Suprapubic skin (tissue), 4 donors: ENCODE measurements around the gene BLOC1S5. TPM values are rescaled to one million over a fixed set of nuclear protein-coding genes. Genes with fewer than 3 reads are reported as not detected.

Experiments
- DNase-seq, 2 donors: peaks; one replicate each; pipeline ENCODE4 v3.0.0-alpha.2; 2019; ENCODE audit warnings: low spot score in 2 of 2
- H3K27ac ChIP-seq: fragments of 200-600 bp; sonication (generic); one replicate; pipeline ENCODE4 v1.5.1; 2019
- H3K27me3 ChIP-seq: fragments of 200-600 bp; sonication (generic); one replicate; pipeline ENCODE4 v1.5.1; 2019
- H3K36me3 ChIP-seq: fragments of 200-600 bp; sonication (generic); one replicate; pipeline ENCODE4 v1.5.1; 2019
- H3K4me1 ChIP-seq: fragments of 200-600 bp; sonication (generic); one replicate; pipeline ENCODE4 v1.5.1; 2019
- H3K4me3 ChIP-seq: fragments of 200-600 bp; sonication (generic); one replicate; pipeline ENCODE4 v1.5.1; 2019; ENCODE audit warnings: mild to moderate bottlenecking
- H3K9me3 ChIP-seq: fragments of 200-600 bp; sonication (generic); one replicate; pipeline ENCODE4 v1.5.1; 2019
- EP300 ChIP-seq: sonication (generic); formaldehyde crosslinking; IDR thresholded peaks from one replicate; pipeline ENCODE4 v1.6.1; 2017; ENCODE audit warnings: antibody characterized with exemption
- POLR2A ChIP-seq, 2 donors: fragments of 450-650 bp; IDR thresholded peaks; one replicate each; pipeline ENCODE4 v1.6.1; 2017; ENCODE audit warnings: antibody characterized with exemption in 2 of 2, mild to moderate bottlenecking in 2 of 2, moderate library complexity in 2 of 2
- POLR2AphosphoS5 ChIP-seq, 3 donors: sonication (generic); formaldehyde crosslinking; IDR thresholded peaks; one replicate each; pipeline ENCODE4 v1.6.1; 2017; ENCODE audit warnings: antibody characterized with exemption in 3 of 3
- WGBS: methylation state at CpG from one replicate; pipeline ENCODE4 v1.1.5; 2018; 5-methylcytosine and 5-hydroxymethylcytosine counted together
- total RNA-seq, 4 donors: library from RNA; depleted of rRNA; stranded (reverse); fragments of >200 nt; gene quantifications; one replicate each; pipeline ENCODE4 v1.1.0, GENCODE V29; 2016
- TF ChIP-seq, protein P1 (sequence below), 2 donors: fragments of 200-600 bp in 1 of 2; fragments of 450-650 bp in 1 of 2; sonication (generic) in 1 of 2; IDR thresholded peaks; one replicate each; pipeline ENCODE4 v1.5.1; 2016 to 2019; ENCODE audit warnings: antibody characterized with exemption in 2 of 2, mild to moderate bottlenecking in 1 of 2, moderate library complexity in 1 of 2

The BLOC1S5 gene
- total RNA-seq, 4 donors from 2014 or later, result 9.1 to 13.6 (median 9.7) TPM

DNA sequence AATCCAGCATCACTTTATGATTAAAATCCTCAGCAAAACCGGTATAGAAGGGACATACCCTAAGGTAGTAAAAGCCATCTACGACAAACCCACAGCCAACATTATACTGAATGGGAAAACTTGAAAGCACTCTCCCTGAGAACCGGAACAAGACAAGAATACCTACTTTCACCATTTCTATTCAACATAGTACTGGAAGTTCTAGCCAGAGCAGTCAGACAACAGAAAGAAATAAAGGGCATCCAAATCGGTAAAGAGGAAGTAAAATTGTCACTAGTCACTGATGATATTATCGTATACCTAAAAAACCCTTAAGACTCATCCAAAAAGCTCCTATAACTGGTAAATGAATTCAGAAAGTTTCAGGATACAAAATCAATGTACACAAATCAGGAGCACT lies 33.3 kb downstream of the BLOC1S5 start:
- 90% methylated on average over 5 of the region's 5 CpGs for WGBS
- no peaks in the 10 kb centered on the region for H3K9me3 ChIP-seq
- no peaks in the 10 kb centered on the region for H3K36me3 ChIP-seq
- peaks cover 7% of the 10 kb centered on the region for H3K4me1 ChIP-seq
- DNase-seq, result no peak
- no peaks in the 10 kb centered on the region for H3K27me3 ChIP-seq
- H3K27ac ChIP-seq, result no peak overlapping the region
- TF ChIP-seq POLR2AphosphoS5 (IDR thresholded peaks at IDR 0.05) (no peak), POLR2A (IDR thresholded peaks at IDR 0.05) (no peak), EP300 (no peak)
- TF ChIP-seq, protein P1, sequence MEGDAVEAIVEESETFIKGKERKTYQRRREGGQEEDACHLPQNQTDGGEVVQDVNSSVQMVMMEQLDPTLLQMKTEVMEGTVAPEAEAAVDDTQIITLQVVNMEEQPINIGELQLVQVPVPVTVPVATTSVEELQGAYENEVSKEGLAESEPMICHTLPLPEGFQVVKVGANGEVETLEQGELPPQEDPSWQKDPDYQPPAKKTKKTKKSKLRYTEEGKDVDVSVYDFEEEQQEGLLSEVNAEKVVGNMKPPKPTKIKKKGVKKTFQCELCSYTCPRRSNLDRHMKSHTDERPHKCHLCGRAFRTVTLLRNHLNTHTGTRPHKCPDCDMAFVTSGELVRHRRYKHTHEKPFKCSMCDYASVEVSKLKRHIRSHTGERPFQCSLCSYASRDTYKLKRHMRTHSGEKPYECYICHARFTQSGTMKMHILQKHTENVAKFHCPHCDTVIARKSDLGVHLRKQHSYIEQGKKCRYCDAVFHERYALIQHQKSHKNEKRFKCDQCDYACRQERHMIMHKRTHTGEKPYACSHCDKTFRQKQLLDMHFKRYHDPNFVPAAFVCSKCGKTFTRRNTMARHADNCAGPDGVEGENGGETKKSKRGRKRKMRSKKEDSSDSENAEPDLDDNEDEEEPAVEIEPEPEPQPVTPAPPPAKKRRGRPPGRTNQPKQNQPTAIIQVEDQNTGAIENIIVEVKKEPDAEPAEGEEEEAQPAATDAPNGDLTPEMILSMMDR (IDR thresholded peaks at IDR 0.05), result no peak
- H3K4me3 ChIP-seq, result no peak overlapping the region

GRCh38 chr6:8029243-8029870 lies 34.8 kb downstream of the BLOC1S5 start:
- DNase-seq, result no peak
- Histone ChIP-seq H3K9me3 (no peaks in the 10 kb centered on the region), H3K27ac (no peak overlapping the region), H3K4me3 (no peak overlapping the region), H3K36me3 (no peaks in the 10 kb centered on the region), H3K27me3 (no peaks in the 10 kb centered on the region), H3K4me1 (peaks cover 7% of the 10 kb centered on the region)
- TF ChIP-seq POLR2A (IDR thresholded peaks at IDR 0.05) (no peak), EP300 (no peak), POLR2AphosphoS5 (IDR thresholded peaks at IDR 0.05) (no peak)
- TF ChIP-seq, protein P1 (IDR thresholded peaks at IDR 0.05), result no peak
- WGBS, result 27% methylated on average over 6 of the region's 6 CpGs

DNA sequence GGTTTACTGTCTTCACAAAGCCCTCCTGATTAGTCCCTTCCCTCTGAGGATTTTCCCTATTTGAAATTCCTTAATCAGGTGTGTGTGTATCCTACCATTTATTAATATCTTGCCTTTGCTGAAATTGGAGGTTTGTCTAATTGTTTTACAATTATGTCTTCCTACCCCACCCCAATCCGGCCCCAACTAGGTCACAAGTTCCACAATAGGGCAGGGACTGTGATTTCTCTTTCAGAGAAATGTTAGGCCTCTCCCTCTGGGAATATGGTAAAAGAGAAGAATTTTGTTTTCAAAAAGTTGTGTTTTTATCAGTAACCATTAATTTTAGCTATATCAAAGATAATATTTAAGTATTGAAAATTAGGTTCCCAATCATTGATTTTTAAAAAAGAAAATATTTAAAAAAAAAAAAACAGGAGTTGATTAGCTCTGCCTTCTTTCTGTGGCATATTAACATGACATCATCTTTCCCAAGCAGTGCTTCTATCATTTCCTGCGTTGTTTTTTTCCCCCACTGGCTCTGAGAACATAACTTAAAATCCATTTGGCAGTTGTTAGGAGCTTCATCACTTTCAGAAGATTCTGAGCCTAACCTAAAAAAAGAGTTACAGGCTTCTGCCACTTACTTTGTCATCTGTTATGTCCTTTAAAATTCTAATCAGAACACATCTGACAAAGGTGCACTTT lies 36.1 kb downstream of the BLOC1S5 start:
- no peak for DNase-seq
- Histone ChIP-seq H3K36me3 (peaks cover 2% of the 10 kb centered on the region), H3K9me3 (no peaks in the 10 kb centered on the region), H3K4me3 (no peak overlapping the region), H3K27ac (no peak overlapping the region), H3K27me3 (no peaks in the 10 kb centered on the region), H3K4me1 (peaks cover 7% of the 10 kb centered on the region)
- TF ChIP-seq POLR2A (IDR thresholded peaks at IDR 0.05) (no peak), EP300 (no peak), POLR2AphosphoS5 (IDR thresholded peaks at IDR 0.05) (no peak)
- TF ChIP-seq, protein P1 (IDR thresholded peaks at IDR 0.05), result no peak
- WGBS, result 36% methylated on average over 2 of the region's 2 CpGs

- Histone ChIP-seq H3K4me1 (peaks cover 7% of the 10 kb centered on the region), H3K27ac (no peak overlapping the region), H3K4me3 (no peak overlapping the region), H3K27me3 (no peaks in the 10 kb centered on the region), H3K9me3 (no peaks in the 10 kb centered on the region), H3K36me3 (peaks cover 6% of the 10 kb centered on the region)
- no peak for DNase-seq
- WGBS, result 97% methylated on average over 3 of the region's 3 CpGs
- no peak for TF ChIP-seq EP300
- TF ChIP-seq POLR2A (IDR thresholded peaks at IDR 0.05), result no peak
- TF ChIP-seq, protein P1 (IDR thresholded peaks at IDR 0.05), result no peak
- no peak for TF ChIP-seq POLR2AphosphoS5 (IDR thresholded peaks at IDR 0.05)
Measured at GRCh38 chr6:8026800-8027199, 37.4 kb downstream of the BLOC1S5 start.

DNA sequence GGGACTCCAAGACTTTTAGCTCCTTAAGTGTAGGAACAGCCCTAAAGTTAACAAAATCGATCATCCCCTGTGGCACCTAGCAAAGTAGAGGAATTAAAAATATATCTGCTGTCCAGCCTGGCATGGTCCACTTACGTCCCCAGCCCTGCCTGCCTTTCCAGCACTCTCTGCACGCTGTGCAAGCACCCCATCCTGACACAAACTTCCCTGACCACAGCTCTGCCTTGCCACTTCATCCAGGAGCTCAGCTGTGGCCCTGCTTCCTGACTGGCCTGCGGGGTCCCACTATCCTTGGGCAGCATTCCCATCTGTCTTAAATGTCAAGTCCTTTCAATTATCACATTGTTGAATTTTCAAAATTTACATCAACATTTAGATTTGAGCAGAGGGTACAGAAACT lies 39.0 kb downstream of the BLOC1S5 start:
- DNase-seq, result no peak
- no peaks in the 10 kb centered on the region for H3K9me3 ChIP-seq
- peaks cover 7% of the 10 kb centered on the region for H3K4me1 ChIP-seq
- H3K27me3 ChIP-seq, result no peaks in the 10 kb centered on the region
- H3K36me3 ChIP-seq, result peaks cover 9% of the 10 kb centered on the region
- 81% methylated on average over 4 of the region's 4 CpGs for WGBS
- no peak overlapping the region for H3K27ac ChIP-seq
- TF ChIP-seq, protein P1 (IDR thresholded peaks at IDR 0.05), result no peak
- no peak overlapping the region for H3K4me3 ChIP-seq
